Measurements from ENCODE around the gene CCL24.

- TF ChIP-seq, protein P1, sequence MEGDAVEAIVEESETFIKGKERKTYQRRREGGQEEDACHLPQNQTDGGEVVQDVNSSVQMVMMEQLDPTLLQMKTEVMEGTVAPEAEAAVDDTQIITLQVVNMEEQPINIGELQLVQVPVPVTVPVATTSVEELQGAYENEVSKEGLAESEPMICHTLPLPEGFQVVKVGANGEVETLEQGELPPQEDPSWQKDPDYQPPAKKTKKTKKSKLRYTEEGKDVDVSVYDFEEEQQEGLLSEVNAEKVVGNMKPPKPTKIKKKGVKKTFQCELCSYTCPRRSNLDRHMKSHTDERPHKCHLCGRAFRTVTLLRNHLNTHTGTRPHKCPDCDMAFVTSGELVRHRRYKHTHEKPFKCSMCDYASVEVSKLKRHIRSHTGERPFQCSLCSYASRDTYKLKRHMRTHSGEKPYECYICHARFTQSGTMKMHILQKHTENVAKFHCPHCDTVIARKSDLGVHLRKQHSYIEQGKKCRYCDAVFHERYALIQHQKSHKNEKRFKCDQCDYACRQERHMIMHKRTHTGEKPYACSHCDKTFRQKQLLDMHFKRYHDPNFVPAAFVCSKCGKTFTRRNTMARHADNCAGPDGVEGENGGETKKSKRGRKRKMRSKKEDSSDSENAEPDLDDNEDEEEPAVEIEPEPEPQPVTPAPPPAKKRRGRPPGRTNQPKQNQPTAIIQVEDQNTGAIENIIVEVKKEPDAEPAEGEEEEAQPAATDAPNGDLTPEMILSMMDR (IDR thresholded peaks at IDR 0.05 in 4 of 5, conservative IDR thresholded peaks at IDR 0.05 in 1 of 5), result no peak
- TF ChIP-seq POLR2A (IDR thresholded peaks at IDR 0.05), result no peak
These were observed 6.1 kb upstream of the CCL24 start for GRCh38 chr7:75819711-75820110.

Measured in gastrocnemius medialis (tissue), 4 donors.